Liver (tissue), 9 donors: ENCODE results near the gene IL23A. TPM values are rescaled to one million over a fixed set of nuclear protein-coding genes. Genes with fewer than 3 reads are reported as not detected.
A peak's percentile ranks its signal among the peaks of the same experiment; 100 is the strongest.

Experiments used
- DNase-seq: peaks from one replicate; pipeline ENCODE4 v3.0.0-alpha.2; 2017; ENCODE audit warnings: low spot score
- H3K27ac ChIP-seq, 2 donors: one replicate each; pipeline ENCODE4 v1.7.0; 2013; ENCODE audit warnings: inconsistent platforms in 2 of 2, low read length in 2 of 2, control low read depth in 1 of 2, low read depth in 1 of 2, mild to moderate bottlenecking in 1 of 2
- H3K27me3 ChIP-seq, 4 donors: one replicate each; pipeline versions ENCODE4 v1.6.1 to v1.7.0; 2013; ENCODE audit warnings: low read length in 3 of 4, inconsistent platforms in 1 of 4, mild to moderate bottlenecking in 1 of 4, moderate library complexity in 1 of 4; ENCODE audit not compliant: control insufficient read depth in 4 of 4, insufficient read depth in 4 of 4
- H3K36me3 ChIP-seq, 4 donors: one replicate each; pipeline versions ENCODE4 v1.6.1 to v1.7.0; 2013; ENCODE audit warnings: low read length in 3 of 4, mild to moderate bottlenecking in 3 of 4, low read depth in 1 of 4, moderate library complexity in 1 of 4; ENCODE audit not compliant: control insufficient read depth in 4 of 4, insufficient read depth in 3 of 4
- H3K4me1 ChIP-seq, 4 donors: one replicate each; pipeline versions ENCODE4 v1.6.1 to v1.7.0; 2013; ENCODE audit warnings: low read length in 3 of 4, mild to moderate bottlenecking in 3 of 4, moderate library complexity in 1 of 4; ENCODE audit not compliant: control insufficient read depth in 4 of 4, insufficient read depth in 4 of 4
- H3K4me3 ChIP-seq, 3 donors: one replicate each; pipeline versions ENCODE4 v1.6.1 to v1.7.0; 2013; ENCODE audit warnings: low read length in 3 of 3, control low read depth in 1 of 3, low read depth in 1 of 3, mild to moderate bottlenecking in 1 of 3
- H3K9ac ChIP-seq, 2 donors: one replicate each; pipeline ENCODE4 v1.7.0; 2013; ENCODE audit warnings: low read length in 2 of 2, mild to moderate bottlenecking in 2 of 2, moderate library complexity in 2 of 2, control low read depth in 1 of 2, low read depth in 1 of 2
- H3K9me3 ChIP-seq, 4 donors: one replicate each; pipeline versions ENCODE4 v1.6.1 to v1.7.0; 2013; ENCODE audit warnings: low read length in 3 of 4; ENCODE audit not compliant: control insufficient read depth in 4 of 4
- ATF3 ChIP-seq: IDR thresholded peaks from 2 replicates; pipeline ENCODE4 v1.6.1; 2016; ENCODE audit warnings: antibody characterized with exemption
- CTCF ChIP-seq: fragments of 150-350 bp; IDR thresholded peaks from 2 replicates; pipeline ENCODE4 v1.5.1; 2017; ENCODE audit warnings: improper control_type of control experiment, low read depth, low read length; ENCODE audit not compliant: missing input control
- EGR1 ChIP-seq, 2 donors: IDR thresholded peaks; 2 replicates each; pipeline ENCODE4 v1.6.1; 2016 to 2018; ENCODE audit warnings: antibody characterized with exemption in 2 of 2, low read depth in 2 of 2
- FOXA1 ChIP-seq: IDR thresholded peaks from 2 replicates; pipeline ENCODE4 v1.6.1; 2016; ENCODE audit warnings: antibody characterized with exemption
- FOXA2 ChIP-seq: IDR thresholded peaks from 2 replicates; pipeline ENCODE4 v1.6.1; 2016; ENCODE audit warnings: antibody characterized with exemption
- GABPA ChIP-seq, 2 donors: IDR thresholded peaks in 1 of 2; conservative IDR thresholded peaks in 1 of 2; 2 replicates each; pipeline ENCODE4 v1.6.1; 2016; ENCODE audit warnings: antibody characterized with exemption in 2 of 2, mild to moderate bottlenecking in 1 of 2, moderate library complexity in 1 of 2
- HNF4A ChIP-seq, 2 donors: conservative IDR thresholded peaks; 2 replicates each; pipeline ENCODE4 v1.6.1; 2016; ENCODE audit warnings: antibody characterized with exemption in 2 of 2, mild to moderate bottlenecking in 2 of 2
- HNF4G ChIP-seq: IDR thresholded peaks from 2 replicates; pipeline ENCODE4 v1.6.1; 2016; ENCODE audit warnings: antibody characterized with exemption
- JUND ChIP-seq, 2 donors: IDR thresholded peaks; 2 replicates each; pipeline ENCODE4 v1.6.1; 2016; ENCODE audit warnings: antibody characterized with exemption in 2 of 2
- NR2F2 ChIP-seq: IDR thresholded peaks from 2 replicates; pipeline ENCODE4 v1.6.1; 2016; ENCODE audit warnings: antibody characterized with exemption
- RAD21 ChIP-seq, 2 donors: IDR thresholded peaks; 2 replicates each; pipeline ENCODE4 v1.6.1; 2016; ENCODE audit warnings: antibody characterized with exemption in 2 of 2, mild to moderate bottlenecking in 2 of 2
- RXRA ChIP-seq, 2 donors: IDR thresholded peaks; 2 replicates each; pipeline ENCODE4 v1.6.1; 2017 to 2018; ENCODE audit warnings: antibody characterized with exemption in 2 of 2, mild to moderate bottlenecking in 1 of 2
- SP1 ChIP-seq: IDR thresholded peaks from 2 replicates; pipeline ENCODE4 v1.6.1; 2018; ENCODE audit warnings: antibody characterized with exemption, mild to moderate bottlenecking
- TAF1 ChIP-seq: conservative IDR thresholded peaks from 2 replicates; pipeline ENCODE4 v1.6.1; 2016; ENCODE audit warnings: antibody characterized with exemption, mild to moderate bottlenecking
- YY1 ChIP-seq: IDR thresholded peaks from 2 replicates; pipeline ENCODE4 v1.6.1; 2016; ENCODE audit warnings: antibody characterized with exemption, mild to moderate bottlenecking
- ZBTB33 ChIP-seq: IDR thresholded peaks from 2 replicates; pipeline ENCODE4 v1.6.1; 2016; ENCODE audit warnings: antibody characterized with exemption
- WGBS: extraction: QIAGEN DNeasy Blood & Tissue Kit; methylation state at CpG from one replicate; pipeline ENCODE4 v1.1.7; 2013; 5-methylcytosine and 5-hydroxymethylcytosine counted together
- polyA plus RNA-seq, 2 donors: library from polyadenylated mRNA; stranded (reverse) in 1 of 2; unstranded in 1 of 2; fragments of 200-250 nt in 1 of 2; fragments of >200 nt in 1 of 2; fragmentation: Nextera tagmentation in 1 of 2; extraction: Ambion mirVana in 1 of 2; gene quantifications; one replicate each; pipeline versions ENCODE4 v1.2.1 to v1.2.3, GENCODE V29; 2013 to 2015
- total RNA-seq, 2 donors: library from RNA; depleted of rRNA; stranded (reverse); fragments of >200 nt; gene quantifications; one replicate each; pipeline ENCODE4 v1.2.3, GENCODE V29; 2014
- TF ChIP-seq, protein P1 (sequence below): IDR thresholded peaks from 2 replicates; pipeline ENCODE4 v1.6.1; 2016; ENCODE audit warnings: antibody characterized with exemption, mild to moderate bottlenecking
- TF ChIP-seq, protein P2 (sequence below): IDR thresholded peaks from 2 replicates; pipeline ENCODE4 v1.6.1; 2016; ENCODE audit warnings: antibody characterized with exemption
- donor health status: healthy.
- donor health status: healthy.
- donor health status: healthy.
- donor health status: healthy.
- donor health status: healthy.

Gene IL23A
- total and polyA plus RNA-seq, 4 donors, result 0.14 to 0.25 (median 0.22) TPM; not detected in 1

GRCh38 chr12:56299853-56300643, 38.6 kb upstream of the IL23A start, which contains the start of gene CS (continued):
- peak; percentile 77 for TF ChIP-seq YY1
- peak in 1 of 2 donors; percentile 42 for TF ChIP-seq JUND (IDR thresholded peaks at IDR 0.05)
- no peak for TF ChIP-seq ATF3
- peak; percentile 19 to 68 for TF ChIP-seq GABPA (IDR thresholded peaks at IDR 0.05 in 1 of 2, conservative IDR thresholded peaks at IDR 0.05 in 1 of 2)
- peak; percentile 10 to 40 for TF ChIP-seq RAD21 (IDR thresholded peaks at IDR 0.05)

GRCh38 chr12:56300644-56301464, 37.8 kb upstream of the IL23A start:
- Histone ChIP-seq H3K4me1 (peaks cover 14 to 69% (median 62%) of the 10 kb centered on the region in 4 donors), H3K27ac (peak overlapping the region; percentile 86 to 95), H3K9me3 (no peaks in the 10 kb centered on the region), H3K9ac (peak overlapping the region; percentile 3 to 21), H3K4me3 (peak overlapping the region; percentile 56 to 74 (median 70)), H3K27me3 (no peaks in the 10 kb centered on the region), H3K36me3 (peaks cover 0 to 2% (median 0%) of the 10 kb centered on the region in 4 donors)
- DNase-seq, result peak; percentile 43
- TF ChIP-seq FOXA2 (no peak), TAF1 (no peak), HNF4G (no peak), HNF4A (conservative IDR thresholded peaks at IDR 0.05) (no peak), JUND (IDR thresholded peaks at IDR 0.05) (no peak), FOXA1 (no peak), CTCF (no peak), ATF3 (no peak), SP1 (peak; percentile 1), RAD21 (IDR thresholded peaks at IDR 0.05) (no peak), EGR1 (IDR thresholded peaks at IDR 0.05; ENCODE audit: low read depth in 2 of 2) (no peak), GABPA (IDR thresholded peaks at IDR 0.05 in 1 of 2, conservative IDR thresholded peaks at IDR 0.05 in 1 of 2) (no peak), YY1 (peak; percentile 47), ZBTB33 (no peak), RXRA (IDR thresholded peaks at IDR 0.05) (no peak), NR2F2 (peak; percentile 8)
- TF ChIP-seq, protein P1, sequence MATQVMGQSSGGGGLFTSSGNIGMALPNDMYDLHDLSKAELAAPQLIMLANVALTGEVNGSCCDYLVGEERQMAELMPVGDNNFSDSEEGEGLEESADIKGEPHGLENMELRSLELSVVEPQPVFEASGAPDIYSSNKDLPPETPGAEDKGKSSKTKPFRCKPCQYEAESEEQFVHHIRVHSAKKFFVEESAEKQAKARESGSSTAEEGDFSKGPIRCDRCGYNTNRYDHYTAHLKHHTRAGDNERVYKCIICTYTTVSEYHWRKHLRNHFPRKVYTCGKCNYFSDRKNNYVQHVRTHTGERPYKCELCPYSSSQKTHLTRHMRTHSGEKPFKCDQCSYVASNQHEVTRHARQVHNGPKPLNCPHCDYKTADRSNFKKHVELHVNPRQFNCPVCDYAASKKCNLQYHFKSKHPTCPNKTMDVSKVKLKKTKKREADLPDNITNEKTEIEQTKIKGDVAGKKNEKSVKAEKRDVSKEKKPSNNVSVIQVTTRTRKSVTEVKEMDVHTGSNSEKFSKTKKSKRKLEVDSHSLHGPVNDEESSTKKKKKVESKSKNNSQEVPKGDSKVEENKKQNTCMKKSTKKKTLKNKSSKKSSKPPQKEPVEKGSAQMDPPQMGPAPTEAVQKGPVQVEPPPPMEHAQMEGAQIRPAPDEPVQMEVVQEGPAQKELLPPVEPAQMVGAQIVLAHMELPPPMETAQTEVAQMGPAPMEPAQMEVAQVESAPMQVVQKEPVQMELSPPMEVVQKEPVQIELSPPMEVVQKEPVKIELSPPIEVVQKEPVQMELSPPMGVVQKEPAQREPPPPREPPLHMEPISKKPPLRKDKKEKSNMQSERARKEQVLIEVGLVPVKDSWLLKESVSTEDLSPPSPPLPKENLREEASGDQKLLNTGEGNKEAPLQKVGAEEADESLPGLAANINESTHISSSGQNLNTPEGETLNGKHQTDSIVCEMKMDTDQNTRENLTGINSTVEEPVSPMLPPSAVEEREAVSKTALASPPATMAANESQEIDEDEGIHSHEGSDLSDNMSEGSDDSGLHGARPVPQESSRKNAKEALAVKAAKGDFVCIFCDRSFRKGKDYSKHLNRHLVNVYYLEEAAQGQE, result no peak
- TF ChIP-seq, protein P2, sequence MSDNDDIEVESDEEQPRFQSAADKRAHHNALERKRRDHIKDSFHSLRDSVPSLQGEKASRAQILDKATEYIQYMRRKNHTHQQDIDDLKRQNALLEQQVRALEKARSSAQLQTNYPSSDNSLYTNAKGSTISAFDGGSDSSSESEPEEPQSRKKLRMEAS, result no peak
- WGBS, result 39% methylated on average over 21 of the region's 21 CpGs
